A172 (cell line): Measurements from ENCODE around the gene AKAP13. TPM values are rescaled to one million over a fixed set of nuclear protein-coding genes. Genes with fewer than 3 reads are reported as not detected.

Source experiments
- DNase-seq: peaks from one replicate; pipeline ENCODE4 v3.0.0-alpha.2; 2015; ENCODE audit warnings: low spot score
- total RNA-seq: library from RNA; depleted of rRNA; stranded (reverse); fragments of >200 nt; shearing (Covaris generic); gene quantifications from 2 replicates; pipeline ENCODE4 v1.2.3, GENCODE V29; 2014

AKAP13 gene
- total RNA-seq, 1 experiment from 2014 or later, result 35.9 TPM

DNA sequence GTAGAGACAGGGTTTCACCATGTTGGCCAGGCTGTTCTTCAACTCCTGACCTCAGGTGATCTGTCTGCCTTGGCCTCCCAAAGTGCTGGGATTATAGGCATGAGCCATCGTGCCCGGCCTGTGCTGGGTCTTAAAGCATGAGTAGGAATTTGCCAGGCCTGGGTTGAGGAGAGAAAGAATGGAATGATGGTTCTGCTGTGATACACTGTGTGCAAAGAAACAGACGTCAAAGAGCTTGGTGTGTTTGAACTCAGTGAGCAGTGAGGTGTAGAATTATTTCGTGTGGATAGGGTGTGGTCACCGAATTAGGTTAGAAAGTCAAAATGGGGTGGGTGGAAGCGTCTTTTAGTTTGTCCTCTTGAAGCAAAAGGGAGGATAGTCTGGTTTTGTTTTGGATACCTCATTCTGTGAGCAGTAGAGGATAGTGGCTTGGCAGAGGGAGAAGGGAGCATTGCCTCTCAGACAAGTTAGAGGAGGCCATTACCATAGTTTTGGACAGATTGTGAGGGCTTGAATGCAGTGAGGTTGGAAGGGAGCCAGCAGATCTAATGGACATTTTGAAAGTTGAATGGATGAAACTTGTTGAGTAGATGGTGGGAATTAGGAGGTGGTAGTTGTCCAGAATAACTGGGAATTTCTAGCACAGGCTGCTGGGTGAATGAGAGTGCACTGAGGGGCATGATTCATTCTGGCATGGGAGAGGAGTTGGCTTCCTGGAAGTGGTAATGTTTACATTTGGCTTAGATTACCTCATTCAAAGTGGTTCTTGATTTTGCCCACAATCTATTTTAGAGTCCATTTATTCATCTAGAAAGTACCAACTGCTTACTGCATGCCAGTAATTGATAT lies 27.2 kb downstream of the AKAP13 start:
- peak; percentile 85 for DNase-seq

DNA sequence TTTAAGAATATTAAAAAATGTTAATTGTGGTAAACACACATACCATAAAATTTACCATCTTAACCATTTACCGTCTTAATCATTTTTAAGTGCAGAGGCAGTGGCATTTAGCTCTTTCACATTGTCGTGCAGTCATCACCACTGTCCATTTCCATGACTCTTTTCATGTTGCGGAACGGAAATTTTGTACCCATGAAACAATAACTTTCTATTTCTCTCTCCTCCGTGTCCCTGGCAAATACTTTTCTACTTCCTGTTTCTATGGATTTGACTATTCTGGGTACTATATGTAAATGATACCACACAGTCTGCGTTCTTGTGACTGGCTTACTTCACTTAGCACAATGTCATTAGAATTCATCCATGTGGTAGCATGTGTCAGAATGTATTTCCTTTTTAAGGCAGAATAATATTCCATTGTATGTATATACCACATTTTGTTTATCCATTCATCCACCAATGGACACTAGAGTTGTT lies 27.9 kb downstream of the AKAP13 start:
- no peak for DNase-seq

DNA sequence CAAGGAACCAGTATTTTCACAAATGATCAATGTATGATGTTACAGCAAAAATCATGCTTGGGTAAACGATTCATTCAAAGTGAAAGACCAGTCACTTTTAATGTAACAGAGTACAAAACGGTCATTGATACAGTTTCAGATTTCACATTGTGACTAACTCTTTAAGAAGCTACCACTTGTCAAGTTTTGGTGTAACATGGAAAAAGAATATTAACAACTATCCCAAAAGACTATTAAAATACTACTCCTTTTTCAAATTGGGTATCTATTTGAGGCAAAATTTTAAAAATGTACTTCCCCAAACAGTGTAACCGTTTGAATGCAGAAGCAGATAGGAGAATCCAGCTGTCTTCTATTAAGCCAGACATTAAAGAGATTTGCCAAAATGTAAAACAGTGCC lies 31.7 kb downstream of the AKAP13 start:
- DNase-seq, result no peak

DNA sequence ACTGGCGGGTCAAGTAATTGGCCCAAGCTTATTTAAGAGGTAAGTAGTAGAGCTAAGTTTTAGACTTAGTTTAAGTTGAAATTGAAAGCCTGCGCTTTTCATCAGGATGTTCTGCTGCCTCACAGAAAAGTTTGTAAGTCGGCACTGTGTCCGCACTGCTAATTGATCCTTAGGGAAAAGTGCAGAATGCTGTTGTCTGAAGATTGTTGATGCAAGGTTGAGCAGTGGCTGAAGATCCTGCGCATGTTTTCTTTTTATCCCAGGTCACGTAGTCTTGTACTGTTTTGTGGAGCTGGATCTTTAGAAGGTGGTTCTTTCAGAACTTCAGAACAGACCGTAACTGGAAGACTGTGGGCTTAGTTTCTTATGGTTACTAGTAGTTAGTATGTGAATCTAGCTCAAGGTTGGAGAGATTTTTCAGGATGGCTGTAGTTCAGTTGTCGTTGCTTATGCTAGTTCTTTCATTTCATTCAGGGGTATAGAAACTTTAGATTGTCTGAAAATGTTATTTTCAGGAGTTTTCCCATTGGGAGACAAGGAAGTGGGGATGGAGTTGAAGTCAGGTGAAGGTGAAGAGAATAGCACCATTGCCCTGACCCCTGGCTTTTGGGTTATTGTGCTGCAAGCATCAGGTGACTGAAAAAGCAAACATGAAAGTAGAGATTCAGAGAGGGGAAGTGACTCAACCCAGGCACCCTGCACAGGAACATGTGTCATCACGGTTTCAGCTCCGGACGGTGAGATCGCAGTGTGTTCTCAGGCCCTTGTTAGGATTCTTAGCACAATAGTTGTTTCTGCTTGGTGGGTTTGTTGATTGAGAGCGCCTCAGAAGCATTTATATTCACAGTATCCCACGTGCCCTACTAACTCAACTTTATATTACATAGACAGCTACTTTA lies 32.8 kb downstream of the AKAP13 start:
- peak; percentile 89 for DNase-seq

DNA sequence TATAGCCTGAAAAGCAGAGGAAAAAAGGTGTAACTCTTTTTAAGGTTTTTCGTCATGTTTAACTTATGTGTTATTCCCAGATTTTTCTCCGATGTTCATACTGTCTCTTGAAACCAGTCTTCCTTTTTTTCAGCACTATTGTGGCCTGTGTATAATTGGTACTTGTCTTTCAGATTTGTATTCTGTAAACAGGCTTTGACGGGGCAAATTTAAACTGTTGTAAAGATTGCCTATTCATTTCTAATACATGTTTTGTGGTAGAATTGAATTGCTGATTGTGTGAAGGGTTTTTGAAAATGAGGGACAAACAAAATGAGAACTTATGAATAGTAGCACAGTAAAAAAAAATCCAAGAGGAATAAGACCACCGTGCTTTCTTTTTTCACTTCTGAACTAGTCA lies 33.6 kb downstream of the AKAP13 start:
- DNase-seq, result no peak

DNA sequence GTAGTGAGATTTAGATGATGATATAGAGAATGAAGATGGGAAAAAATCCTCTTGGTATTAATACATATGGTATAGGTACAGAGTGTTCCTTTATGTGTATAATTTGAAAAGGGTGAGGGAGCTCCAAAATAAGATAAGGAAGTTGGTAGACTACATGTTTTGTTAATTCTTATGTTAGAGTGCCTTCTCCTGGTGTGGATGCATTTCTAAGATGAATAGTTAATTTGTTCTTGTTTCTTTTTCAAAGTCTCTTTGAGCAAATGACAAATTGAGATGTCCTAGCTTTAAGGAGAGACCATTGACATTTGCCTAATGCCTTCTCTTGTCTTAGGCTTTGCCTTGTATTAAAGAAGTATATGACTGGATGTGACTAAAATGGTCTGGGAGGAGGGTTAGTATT lies 34.1 kb downstream of the AKAP13 start:
- DNase-seq, result no peak

- DNase-seq, result no peak
Observed at GRCh38 chr15:85414991-85415390, 34.6 kb downstream of the AKAP13 start.

- DNase-seq, result no peak
Observed at GRCh38 chr15:85415783-85416182, 35.4 kb downstream of the AKAP13 start.

GRCh38 chr15:85417276-85417675 lies 36.9 kb downstream of the AKAP13 start:
- DNase-seq, result no peak

- no peak for DNase-seq
Observed at GRCh38 chr15:85419161-85419560, 38.8 kb downstream of the AKAP13 start.

GRCh38 chr15:85421116-85421925 lies 40.9 kb downstream of the AKAP13 start:
- peak; percentile 29 for DNase-seq

DNA sequence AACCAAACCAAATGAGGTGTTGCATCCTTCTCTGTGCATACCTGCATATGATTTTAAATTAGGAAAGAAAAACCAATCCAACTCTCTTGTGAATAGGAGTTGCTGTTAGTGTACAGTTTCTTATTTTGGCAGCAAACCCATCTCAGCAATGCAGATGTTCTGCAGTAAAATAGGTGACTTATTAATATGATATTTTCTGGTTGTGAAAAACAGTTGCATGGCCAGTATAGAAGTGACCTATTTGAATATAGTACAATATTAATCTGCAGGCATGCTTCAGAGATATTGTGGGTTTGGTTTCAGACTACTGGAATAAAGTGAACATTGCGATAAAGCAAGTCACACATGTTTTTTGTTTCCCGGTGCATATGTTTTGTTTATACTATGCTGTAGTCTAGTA lies 42.2 kb downstream of the AKAP13 start:
- DNase-seq, result no peak

- no peak for DNase-seq
Observed at GRCh38 chr15:85423256-85423655, 42.9 kb downstream of the AKAP13 start.

GRCh38 chr15:85424154-85424553 lies 43.8 kb downstream of the AKAP13 start:
- DNase-seq, result no peak

DNA sequence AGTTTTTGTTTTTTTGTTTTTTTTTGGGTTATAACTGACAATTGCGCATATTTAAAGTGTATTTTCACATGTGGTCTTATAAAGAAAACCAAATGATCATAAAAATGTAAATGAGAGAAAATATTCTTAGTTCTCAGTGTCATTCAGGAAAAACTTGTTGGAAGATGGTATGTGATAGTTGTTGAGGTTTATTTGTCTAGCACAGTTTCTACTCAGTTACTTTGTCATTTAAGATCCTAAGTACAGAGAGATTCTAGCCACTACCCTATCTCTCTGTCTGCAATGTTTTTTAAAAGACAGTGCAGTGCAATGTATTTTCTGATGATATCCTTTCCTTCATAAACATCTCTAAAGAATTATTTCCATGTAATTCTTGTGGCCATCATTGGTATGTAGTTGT lies 46.1 kb downstream of the AKAP13 start:
- no peak for DNase-seq

DNA sequence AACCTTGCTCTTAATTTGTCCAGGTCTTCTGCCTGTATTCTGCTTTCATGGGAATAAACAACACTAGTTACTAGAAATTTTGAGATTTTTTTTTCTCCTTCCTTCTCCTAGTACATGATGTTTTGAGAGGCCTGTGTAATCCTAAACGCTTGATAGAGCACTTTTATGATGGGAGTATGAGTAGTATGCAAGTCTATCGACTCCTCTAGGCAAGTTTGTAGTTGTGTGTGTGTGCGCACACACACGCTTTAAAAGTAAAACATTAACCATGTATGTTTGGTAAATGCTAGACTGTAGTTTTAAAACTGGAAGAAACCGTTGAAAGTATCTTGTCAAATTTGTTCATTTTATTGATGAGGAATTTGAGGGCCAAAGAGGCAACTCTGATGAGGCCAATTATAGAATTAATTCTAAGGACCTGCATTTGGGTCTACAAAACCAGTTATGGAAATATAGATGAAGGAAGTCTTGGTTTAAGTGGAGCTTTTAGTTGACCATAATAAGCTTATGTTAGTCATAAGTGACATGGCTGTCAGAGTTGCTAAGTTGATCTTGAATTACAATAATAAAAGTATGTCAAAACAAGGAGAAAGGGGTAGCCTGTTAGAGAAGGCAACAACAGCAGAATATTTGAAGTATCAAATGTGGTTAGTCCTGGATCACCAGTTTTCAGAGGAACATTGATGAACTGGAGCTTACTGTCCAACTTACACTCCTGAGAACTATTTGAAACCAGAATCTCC lies 47.1 kb downstream of the AKAP13 start:
- DNase-seq, result no peak

GRCh38 chr15:85429522-85429921 lies 49.1 kb downstream of the AKAP13 start:
- no peak for DNase-seq

DNA sequence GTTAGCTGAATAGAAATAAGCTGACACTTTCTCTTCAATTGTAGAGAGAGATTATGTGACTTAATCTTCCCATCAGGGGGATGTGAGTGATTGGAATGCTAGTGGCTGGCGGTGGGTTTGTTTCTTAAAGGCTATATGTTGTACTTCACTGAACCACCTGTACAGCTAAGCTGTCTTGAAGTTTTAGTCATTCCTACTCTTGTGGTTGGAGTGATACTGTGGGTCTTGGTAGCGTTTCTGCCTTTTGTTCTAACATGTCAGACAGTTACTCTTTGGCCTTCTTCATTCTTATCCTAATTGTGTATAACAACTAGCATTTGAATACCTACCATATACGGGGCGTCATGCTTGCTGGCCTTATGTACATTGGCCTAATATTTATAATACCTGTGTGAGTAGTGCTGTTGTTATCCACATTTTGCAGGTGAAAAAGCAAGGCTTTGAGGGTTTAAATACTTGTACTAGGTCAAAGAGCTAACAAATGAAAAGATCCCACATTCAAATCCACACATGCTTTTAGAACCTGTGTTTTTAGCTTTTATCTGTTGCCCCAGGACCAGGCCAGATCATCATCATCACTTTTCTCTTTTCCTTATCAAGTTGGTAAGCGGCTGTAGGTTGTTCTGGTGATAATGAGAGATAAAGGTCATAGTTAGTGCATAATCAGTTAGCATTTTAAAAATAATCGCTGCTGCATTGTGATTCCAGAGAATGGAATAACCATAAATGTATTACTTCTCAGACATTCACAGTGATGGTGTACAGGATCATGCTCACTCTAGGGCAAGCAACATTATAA lies 50.2 kb downstream of the AKAP13 start:
- DNase-seq, result no peak

DNA sequence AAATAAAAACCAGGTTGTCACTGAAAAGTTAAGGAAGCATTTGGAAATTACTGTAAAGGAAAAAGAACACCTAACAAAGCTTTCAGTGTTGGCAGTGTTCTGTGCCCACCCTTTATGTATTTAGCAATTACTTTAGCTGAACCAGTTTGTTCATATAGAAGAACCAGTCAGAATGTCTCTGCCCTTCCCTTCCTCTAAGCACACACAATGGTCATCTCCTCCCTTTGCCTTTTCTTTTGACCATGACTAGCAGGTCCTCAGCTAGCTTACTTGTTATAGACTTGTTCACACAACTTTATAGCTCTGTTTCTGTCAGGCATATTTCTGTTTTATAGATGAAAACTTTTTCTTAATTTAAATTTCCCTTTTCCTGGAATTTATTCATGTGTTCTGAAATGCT lies 59.6 kb downstream of the AKAP13 start:
- DNase-seq, result no peak

- no peak for DNase-seq
Observed at GRCh38 chr15:85440451-85440850, 60.0 kb downstream of the AKAP13 start.
